Ishikawa (cell line): ENCODE measurements around the gene GLOD4.

Experiments used
- CEBPB ChIP-seq: IDR thresholded peaks from 2 replicates; pipeline ENCODE4 v1.6.1; 2012
- CREB1 ChIP-seq: IDR thresholded peaks from 2 replicates; pipeline ENCODE4 v1.6.1; 2012; ENCODE audit warnings: low read depth
- EGR1 ChIP-seq: IDR thresholded peaks from 2 replicates; pipeline ENCODE4 v1.6.1; 2012
- EP300 ChIP-seq: IDR thresholded peaks from 2 replicates; pipeline ENCODE4 v1.6.1; 2012; ENCODE audit warnings: borderline replicate concordance
- FOXM1 ChIP-seq: IDR thresholded peaks from 2 replicates; pipeline ENCODE4 v1.6.1; 2012; ENCODE audit warnings: low read depth, borderline replicate concordance
- MAX ChIP-seq: IDR thresholded peaks from 2 replicates; pipeline ENCODE4 v1.6.1; 2012
- NFIC ChIP-seq: IDR thresholded peaks from 2 replicates; pipeline ENCODE4 v1.6.1; 2012
- RAD21 ChIP-seq: IDR thresholded peaks from 2 replicates; pipeline ENCODE4 v1.6.1; 2012; ENCODE audit warnings: low read depth
- REST ChIP-seq: IDR thresholded peaks from 2 replicates; pipeline ENCODE4 v1.6.1; 2012; ENCODE audit warnings: low read depth, mild to moderate bottlenecking
- TAF1 ChIP-seq: IDR thresholded peaks from 2 replicates; pipeline ENCODE4 v1.6.1; 2012; ENCODE audit warnings: low read depth, mild to moderate bottlenecking
- TCF12 ChIP-seq: IDR thresholded peaks from 2 replicates; pipeline ENCODE4 v1.6.1; 2012; ENCODE audit warnings: low read depth
- TEAD4 ChIP-seq: IDR thresholded peaks from 2 replicates; pipeline ENCODE4 v1.6.1; 2012
- USF1 ChIP-seq: IDR thresholded peaks from 2 replicates; pipeline ENCODE4 v1.6.1; 2012
- YY1 ChIP-seq: IDR thresholded peaks from 2 replicates; pipeline ENCODE4 v1.6.1; 2012; ENCODE audit warnings: low read depth
- ZBTB7A ChIP-seq: IDR thresholded peaks from 2 replicates; pipeline ENCODE4 v1.6.1; 2012; ENCODE audit warnings: low read depth

The GLOD4 gene

GRCh38 chr17:802901-803881 lies 21.1 kb upstream of the GLOD4 start:
- no peak for TF ChIP-seq CEBPB
- TF ChIP-seq NFIC = no peak
- TF ChIP-seq EGR1 = no peak
- no peak for TF ChIP-seq TEAD4
- TF ChIP-seq USF1 = no peak
- TF ChIP-seq RAD21 = no peak
- TF ChIP-seq CREB1 = no peak
- TF ChIP-seq YY1 = no peak
- no peak for TF ChIP-seq FOXM1
- TF ChIP-seq TAF1 = no peak
- no peak for TF ChIP-seq ZBTB7A
- no peak for TF ChIP-seq EP300
- no peak for TF ChIP-seq TCF12
- no peak for TF ChIP-seq MAX
- no peak for TF ChIP-seq REST

GRCh38 chr17:802481-802880 lies 20.4 kb upstream of the GLOD4 start:
- no peak for TF ChIP-seq EGR1

GRCh38 chr17:801660-802059 lies 19.6 kb upstream of the GLOD4 start:
- no peak for TF ChIP-seq TCF12

- TF ChIP-seq EP300 (no peak), EGR1 (no peak), FOXM1 (no peak), REST (no peak), ZBTB7A (no peak), CEBPB (no peak), NFIC (no peak), TCF12 (no peak), TEAD4 (no peak), USF1 (no peak), MAX (no peak)
Observed at GRCh38 chr17:800446-801242, 18.6 kb upstream of the GLOD4 start.

- TF ChIP-seq EGR1 = no peak
- TF ChIP-seq FOXM1 = no peak
- no peak for TF ChIP-seq MAX
- no peak for TF ChIP-seq ZBTB7A
- no peak for TF ChIP-seq USF1
- TF ChIP-seq RAD21 = no peak
- TF ChIP-seq CREB1 = no peak
- TF ChIP-seq YY1 = no peak
Observed at GRCh38 chr17:799261-799660, 17.2 kb upstream of the GLOD4 start.

- no peak for TF ChIP-seq EGR1
- no peak for TF ChIP-seq USF1
- TF ChIP-seq TAF1 = no peak
Observed at GRCh38 chr17:798246-798645, 16.2 kb upstream of the GLOD4 start.
